Karpas-422 (cell line): ENCODE results near the gene TUSC2. TPM values are rescaled to one million over a fixed set of nuclear protein-coding genes. Genes with fewer than 3 reads are reported as not detected.

Experiments used
- DNase-seq: peaks from one replicate; pipeline ENCODE4 v3.0.0-alpha.2; 2015
- H2AFZ ChIP-seq: fragments of 200-600 bp; sonication (generic); 2 replicates; pipeline ENCODE4 v1.6.1; 2014; ENCODE audit warnings: antibody characterized with exemption, low read length, mixed read lengths
- H3K27ac ChIP-seq: fragments of 200-600 bp; sonication (generic); 2 replicates; pipeline ENCODE4 v1.5.1; 2014; ENCODE audit warnings: mild to moderate bottlenecking, low read length, moderate library complexity
- H3K27me3 ChIP-seq: fragments of 200-600 bp; sonication (generic); 2 replicates; pipeline ENCODE4 v1.6.1; 2014; ENCODE audit warnings: low read length, mixed read lengths
- H3K36me3 ChIP-seq: fragments of 200-600 bp; sonication (generic); 2 replicates; pipeline ENCODE4 v1.6.1; 2014; ENCODE audit warnings: low read length, mixed read lengths; ENCODE audit not compliant: insufficient read depth
- H3K4me1 ChIP-seq: fragments of 200-600 bp; sonication (generic); 2 replicates; pipeline ENCODE4 v1.6.1; 2014; ENCODE audit warnings: mild to moderate bottlenecking, low read length, mixed read lengths
- H3K4me2 ChIP-seq: fragments of 200-600 bp; sonication (generic); 2 replicates; pipeline ENCODE4 v1.6.1; 2014; ENCODE audit warnings: low read length, low read depth, mild to moderate bottlenecking; ENCODE audit not compliant: poor library complexity, severe bottlenecking
- H3K4me3 ChIP-seq: fragments of 200-600 bp; sonication (generic); 2 replicates; pipeline ENCODE4 v1.5.1; 2014; ENCODE audit warnings: mild to moderate bottlenecking, antibody characterized with exemption, low read length, mixed read lengths
- H3K79me2 ChIP-seq: fragments of 200-600 bp; sonication (generic); 2 replicates; pipeline ENCODE4 v1.6.1; 2014; ENCODE audit warnings: mild to moderate bottlenecking, low read length, mixed read lengths
- H3K9ac ChIP-seq: fragments of 200-600 bp; sonication (generic); 2 replicates; pipeline ENCODE4 v1.6.0; 2014; ENCODE audit warnings: low read length
- H3K9me2 ChIP-seq: fragments of 200-600 bp; sonication (generic), shearing (Covaris generic); replicated peaks from 2 replicates; pipeline ENCODE4 v1.6.0; 2014; ENCODE audit warnings: mild to moderate bottlenecking, low read length, moderate library complexity; ENCODE audit not compliant: insufficient read depth
- H3K9me3 ChIP-seq: fragments of 300-700, 200-600 bp; sonication (generic); 2 replicates; pipeline ENCODE4 v1.6.1; 2014; ENCODE audit warnings: low read length, mixed read lengths
- H4K20me1 ChIP-seq: fragments of 200-600 bp; sonication (generic); 2 replicates; pipeline ENCODE4 v1.6.1; 2014; ENCODE audit warnings: mild to moderate bottlenecking, antibody characterized with exemption, low read length, low read depth; ENCODE audit not compliant: insufficient read depth
- total RNA-seq: library from RNA; depleted of rRNA; stranded (reverse); fragments of >200 nt; shearing (Covaris generic); gene quantifications from 2 replicates; pipeline ENCODE4 v1.2.3, GENCODE V29; 2014; ENCODE audit warnings: low replicate concordance

Gene TUSC2
- total RNA-seq, 1 experiment from 2014 or later = 38.1 TPM

DNA sequence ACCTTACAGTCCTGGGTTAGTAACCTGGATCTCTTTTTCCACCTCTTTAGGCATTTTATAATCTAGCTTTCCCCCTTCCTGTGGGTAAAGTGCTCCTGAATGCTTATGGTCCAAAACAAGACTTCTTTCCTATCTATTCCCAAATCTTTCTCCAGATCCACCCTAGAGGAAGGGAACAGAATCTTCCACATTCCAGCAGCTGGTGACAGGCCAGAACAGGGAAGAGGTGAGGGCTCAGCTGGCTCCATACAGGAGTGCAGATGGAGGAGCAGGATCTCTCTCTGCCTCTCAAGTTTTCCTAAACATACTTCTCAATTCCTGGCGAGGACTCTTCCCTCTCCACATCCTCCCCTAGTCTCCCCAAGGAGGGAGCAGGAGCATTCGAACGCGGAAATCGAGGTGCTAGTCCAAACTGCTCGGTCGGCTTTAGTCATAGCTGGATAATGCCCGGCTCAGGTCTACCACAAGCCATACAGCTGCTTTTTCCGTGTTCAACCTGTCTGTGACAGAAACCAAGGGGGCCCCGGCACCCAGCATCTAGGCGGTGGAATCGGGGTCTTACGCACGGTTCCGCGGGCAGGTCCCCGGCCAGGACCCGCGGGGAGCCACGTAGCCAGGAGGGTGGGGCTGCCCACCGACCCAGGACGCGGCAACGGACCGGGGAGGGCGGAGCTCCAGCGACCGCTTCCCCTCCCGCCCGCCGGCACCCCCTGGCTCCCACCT is 8.6 kb upstream of the TUSC2 start:
- Histone ChIP-seq H3K36me3 (peaks cover 29% of the 10 kb centered on the region), H3K27me3 (no peaks in the 10 kb centered on the region), H3K9me2 (no peaks in the 10 kb centered on the region), H3K79me2 (peaks cover 68% of the 10 kb centered on the region), H3K9me3 (no peaks in the 10 kb centered on the region), H3K4me2 (peak overlapping the region; percentile 97), H3K9ac (peak overlapping the region; percentile 99), H3K27ac (peak overlapping the region; percentile 91), H3K4me1 (peaks cover 64% of the 10 kb centered on the region), H3K4me3 (peak overlapping the region; percentile 95), H4K20me1 (peaks cover 20% of the 10 kb centered on the region; the same call in 1 of the 2 replicates), H2AFZ (peak overlapping the region; percentile 16; the same call in 1 of the 2 replicates)
- no peak for DNase-seq

- peaks cover 45% of the 10 kb centered on the region for H3K36me3 ChIP-seq
- H3K79me2 ChIP-seq = peaks cover 59% of the 10 kb centered on the region
- H4K20me1 ChIP-seq = peaks cover 20% of the 10 kb centered on the region; the same call in 1 of the 2 replicates
- H3K27ac ChIP-seq = no peak overlapping the region; the same call in 1 of the 2 replicates
- peak overlapping the region; percentile 40; the same call in 1 of the 2 replicates for H3K9ac ChIP-seq
- H3K4me1 ChIP-seq = peaks cover 56% of the 10 kb centered on the region
- no peak overlapping the region for H3K4me2 ChIP-seq
- H2AFZ ChIP-seq = no peak overlapping the region
- no peaks in the 10 kb centered on the region for H3K9me2 ChIP-seq
- no peaks in the 10 kb centered on the region for H3K27me3 ChIP-seq
- DNase-seq = no peak
- H3K9me3 ChIP-seq = no peaks in the 10 kb centered on the region
- no peak overlapping the region for H3K4me3 ChIP-seq
These were observed 6.5 kb upstream of the TUSC2 start for GRCh38 chr3:50334339-50335075.

GRCh38 chr3:50333744-50334328 is 5.8 kb upstream of the TUSC2 start:
- no peak for DNase-seq
- H3K36me3 ChIP-seq = peaks cover 46% of the 10 kb centered on the region
- H3K9me3 ChIP-seq = no peaks in the 10 kb centered on the region
- H3K9ac ChIP-seq = no peak overlapping the region
- H3K4me1 ChIP-seq = peaks cover 55% of the 10 kb centered on the region
- H3K9me2 ChIP-seq = no peaks in the 10 kb centered on the region
- H3K27ac ChIP-seq = no peak overlapping the region
- H3K4me2 ChIP-seq = no peak overlapping the region
- H3K27me3 ChIP-seq = no peaks in the 10 kb centered on the region
- peaks cover 20% of the 10 kb centered on the region; the same call in 1 of the 2 replicates for H4K20me1 ChIP-seq
- no peak overlapping the region for H2AFZ ChIP-seq
- no peak overlapping the region for H3K4me3 ChIP-seq
- H3K79me2 ChIP-seq = peaks cover 54% of the 10 kb centered on the region

GRCh38 chr3:50331364-50331907 is 3.4 kb upstream of the TUSC2 start:
- H3K36me3 ChIP-seq = peaks cover 43% of the 10 kb centered on the region
- no peak overlapping the region for H3K27ac ChIP-seq
- no peak overlapping the region for H3K9ac ChIP-seq

GRCh38 chr3:50330330-50330729 is 2.3 kb upstream of the TUSC2 start:
- H3K79me2 ChIP-seq = peaks cover 41% of the 10 kb centered on the region
- H3K4me1 ChIP-seq = peaks cover 50% of the 10 kb centered on the region
- H4K20me1 ChIP-seq = peaks cover 18% of the 10 kb centered on the region; the same call in 1 of the 2 replicates
- H3K4me3 ChIP-seq = no peak overlapping the region
- H2AFZ ChIP-seq = no peak overlapping the region
- H3K9ac ChIP-seq = no peak overlapping the region
- H3K4me2 ChIP-seq = no peak overlapping the region
- no peaks in the 10 kb centered on the region for H3K27me3 ChIP-seq
- no peak overlapping the region for H3K27ac ChIP-seq
- H3K36me3 ChIP-seq = peaks cover 38% of the 10 kb centered on the region; the same call in 1 of the 2 replicates
- DNase-seq = no peak
- no peaks in the 10 kb centered on the region for H3K9me3 ChIP-seq
- no peaks in the 10 kb centered on the region for H3K9me2 ChIP-seq

More at GRCh38 chr3:50331364-50331907, 3.4 kb upstream of the TUSC2 start:
- Histone ChIP-seq H3K79me2 (peaks cover 48% of the 10 kb centered on the region), H3K4me1 (peaks cover 57% of the 10 kb centered on the region), H3K9me3 (no peaks in the 10 kb centered on the region), H2AFZ (no peak overlapping the region), H3K4me2 (no peak overlapping the region), H3K4me3 (no peak overlapping the region), H3K9me2 (no peaks in the 10 kb centered on the region), H3K27me3 (no peaks in the 10 kb centered on the region), H4K20me1 (peaks cover 22% of the 10 kb centered on the region; the same call in 1 of the 2 replicates)
- no peak for DNase-seq

DNA sequence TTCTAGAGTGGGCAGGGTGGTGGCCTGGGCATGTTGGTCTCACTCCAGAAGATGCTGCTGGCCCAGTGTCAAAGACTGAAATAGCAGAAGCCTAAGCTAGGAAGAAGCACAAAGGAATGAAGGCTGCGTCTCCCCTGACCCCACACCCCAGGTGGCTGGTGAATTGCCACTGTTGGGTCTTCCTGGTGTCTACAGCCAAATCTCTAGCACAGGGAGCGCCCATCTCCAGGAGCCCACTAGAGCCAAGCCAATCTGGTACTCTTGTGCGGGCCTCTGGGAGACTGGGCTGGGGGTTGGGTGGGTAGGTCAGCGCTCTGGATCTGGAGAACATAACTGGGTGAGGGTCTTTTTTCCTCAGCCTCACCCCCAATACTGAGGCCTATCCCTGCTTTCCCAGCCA is 894 bp downstream of the TUSC2 start:
- Histone ChIP-seq H3K27ac (no peak overlapping the region), H3K9ac (peak overlapping the region; percentile 90), H3K4me2 (peak overlapping the region; percentile 82), H3K27me3 (no peaks in the 10 kb centered on the region), H3K9me3 (no peaks in the 10 kb centered on the region), H3K4me3 (peak overlapping the region; percentile 94), H3K36me3 (peaks cover 25% of the 10 kb centered on the region; the same call in 1 of the 2 replicates), H3K4me1 (peaks cover 40% of the 10 kb centered on the region), H3K79me2 (peaks cover 22% of the 10 kb centered on the region), H4K20me1 (peaks cover 6% of the 10 kb centered on the region; the same call in 1 of the 2 replicates), H2AFZ (no peak overlapping the region), H3K9me2 (no peaks in the 10 kb centered on the region)
- no peak for DNase-seq

- Histone ChIP-seq H3K9me3 (no peaks in the 10 kb centered on the region), H3K4me3 (no peak overlapping the region), H2AFZ (no peak overlapping the region), H3K27ac (no peak overlapping the region), H3K9me2 (no peaks in the 10 kb centered on the region), H3K9ac (0 out of 2 replicates have a peak overlapping the region, but pooled peaks have one; percentile 90), H3K27me3 (no peaks in the 10 kb centered on the region), H3K4me2 (no peak overlapping the region), H3K36me3 (peaks cover 15% of the 10 kb centered on the region; the same call in 1 of the 2 replicates), H3K4me1 (peaks cover 44% of the 10 kb centered on the region), H3K79me2 (peaks cover 19% of the 10 kb centered on the region), H4K20me1 (peaks cover 6% of the 10 kb centered on the region; the same call in 1 of the 2 replicates)
- DNase-seq = no peak
These were observed 1.9 kb downstream of the TUSC2 start for GRCh38 chr3:50326182-50326541.
